ENCODE measurements around the gene P4HA2. TPM values are rescaled to one million over a fixed set of nuclear protein-coding genes. Genes with fewer than 3 reads are reported as not detected.

The P4HA2 gene
- total and polyA plus RNA-seq, 2 donors (not counting 1 experiment from before 2014, with no cell fraction given), result 184 to 553 TPM

GRCh38 chr5:132183723-132184122 is 43.9 kb downstream of the P4HA2 start:
- no peak overlapping the region for H3K9ac ChIP-seq (ENCODE audit: insufficient read depth, low read length)
- no peak overlapping the region for H3K4me3 ChIP-seq (replicated peaks in 1 of 4; ENCODE audit: control extremely low read depth in 1 of 4, insufficient read depth in 1 of 4, low read depth in 3 of 4, low read length in 4 of 4)
- no peaks in the 10 kb centered on the region for H3K36me3 ChIP-seq (ENCODE audit: control insufficient read depth, insufficient read depth, low read length)
- no peaks in the 10 kb centered on the region for H3K79me2 ChIP-seq (ENCODE audit: control insufficient read depth, insufficient read depth, low read length)
- no peaks in the 10 kb centered on the region for H3K9me3 ChIP-seq (ENCODE audit: control insufficient read depth, insufficient read depth, low read depth, low read length)
- no peak overlapping the region for H3K4me2 ChIP-seq (ENCODE audit: extremely low read depth, insufficient read depth, low read length)
- no peaks in the 10 kb centered on the region for H3K27me3 ChIP-seq (ENCODE audit: control insufficient read depth, insufficient read depth, low read length)
- no peak overlapping the region for H3K27ac ChIP-seq (ENCODE audit: insufficient read depth, low read length)
- no peak for TF ChIP-seq EZH2 (IDR thresholded peaks at IDR 0.05; ENCODE audit: low read length, missing control alignments)
- H4K20me1 ChIP-seq (ENCODE audit: control insufficient read depth, extremely low read depth, insufficient read depth, low read length), result no peaks in the 10 kb centered on the region
- DNase-seq (ENCODE audit: low read depth in 2 of 2), result peak in 1 of 2 donors; percentile 47
- H3K4me1 ChIP-seq (ENCODE audit: control insufficient read depth, extremely low read depth, insufficient read depth, low read length), result no peaks in the 10 kb centered on the region
- H2AFZ ChIP-seq (ENCODE audit: low read length), result no peak overlapping the region

- H3K4me2 ChIP-seq (ENCODE audit: extremely low read depth, insufficient read depth, low read length), result no peak overlapping the region
- no peaks in the 10 kb centered on the region for H3K4me1 ChIP-seq (ENCODE audit: control insufficient read depth, extremely low read depth, insufficient read depth, low read length)
- no peaks in the 10 kb centered on the region for H3K79me2 ChIP-seq (ENCODE audit: control insufficient read depth, insufficient read depth, low read length)
- TF ChIP-seq EZH2 (IDR thresholded peaks at IDR 0.05; ENCODE audit: low read length, missing control alignments) (no peak), CTCF (conservative IDR thresholded peaks at IDR 0.05 in 1 of 2, IDR thresholded peaks at IDR 0.05 in 1 of 2; ENCODE audit: low read depth in 1 of 2, low read length in 2 of 2) (no peak)
- H3K36me3 ChIP-seq (ENCODE audit: control insufficient read depth, insufficient read depth, low read length), result no peaks in the 10 kb centered on the region
- no peak overlapping the region for H3K9ac ChIP-seq (ENCODE audit: insufficient read depth, low read length)
- H3K4me3 ChIP-seq (replicated peaks in 1 of 4; ENCODE audit: control extremely low read depth in 1 of 4, insufficient read depth in 1 of 4, low read depth in 3 of 4, low read length in 4 of 4), result no peak overlapping the region
- no peaks in the 10 kb centered on the region for H3K27me3 ChIP-seq (ENCODE audit: control insufficient read depth, insufficient read depth, low read length)
- no peaks in the 10 kb centered on the region for H3K9me3 ChIP-seq (ENCODE audit: control insufficient read depth, insufficient read depth, low read depth, low read length)
- no peak for DNase-seq (ENCODE audit: low read depth in 2 of 2)
- H4K20me1 ChIP-seq (ENCODE audit: control insufficient read depth, extremely low read depth, insufficient read depth, low read length), result no peaks in the 10 kb centered on the region
- H2AFZ ChIP-seq (ENCODE audit: low read length), result no peak overlapping the region
- no peak overlapping the region for H3K27ac ChIP-seq (ENCODE audit: insufficient read depth, low read length)
Observed at GRCh38 chr5:132182359-132183040, 45.2 kb downstream of the P4HA2 start.

- no peak overlapping the region for H3K4me3 ChIP-seq (replicated peaks in 1 of 4; ENCODE audit: control extremely low read depth in 1 of 4, insufficient read depth in 1 of 4, low read depth in 3 of 4, low read length in 4 of 4)
- no peak overlapping the region for H2AFZ ChIP-seq (ENCODE audit: low read length)
- no peaks in the 10 kb centered on the region for H3K4me1 ChIP-seq (ENCODE audit: control insufficient read depth, extremely low read depth, insufficient read depth, low read length)
- no peaks in the 10 kb centered on the region for H3K36me3 ChIP-seq (ENCODE audit: control insufficient read depth, insufficient read depth, low read length)
- no peak for DNase-seq (ENCODE audit: low read depth in 2 of 2)
- no peaks in the 10 kb centered on the region for H3K9me3 ChIP-seq (ENCODE audit: control insufficient read depth, insufficient read depth, low read depth, low read length)
- no peak overlapping the region for H3K27ac ChIP-seq (ENCODE audit: insufficient read depth, low read length)
- H4K20me1 ChIP-seq (ENCODE audit: control insufficient read depth, extremely low read depth, insufficient read depth, low read length), result no peaks in the 10 kb centered on the region
- no peaks in the 10 kb centered on the region for H3K79me2 ChIP-seq (ENCODE audit: control insufficient read depth, insufficient read depth, low read length)
- TF ChIP-seq EZH2 (IDR thresholded peaks at IDR 0.05; ENCODE audit: low read length, missing control alignments) (no peak), CTCF (conservative IDR thresholded peaks at IDR 0.05 in 1 of 2, IDR thresholded peaks at IDR 0.05 in 1 of 2; ENCODE audit: low read depth in 1 of 2, low read length in 2 of 2) (no peak)
- no peak overlapping the region for H3K9ac ChIP-seq (ENCODE audit: insufficient read depth, low read length)
- H3K27me3 ChIP-seq (ENCODE audit: control insufficient read depth, insufficient read depth, low read length), result no peaks in the 10 kb centered on the region
- H3K4me2 ChIP-seq (ENCODE audit: extremely low read depth, insufficient read depth, low read length), result no peak overlapping the region
Observed at GRCh38 chr5:132181011-132181629, 46.5 kb downstream of the P4HA2 start.

Data from fibroblast of lung (primary cell).